Measurements from ENCODE around the gene GABRA6.
"Not testable (repeated sequence)": the region's sequence is repeated elsewhere in the genome, so short reads cannot be mapped to it uniquely, and the experiment has no call there.

The GABRA6 gene

DNA sequence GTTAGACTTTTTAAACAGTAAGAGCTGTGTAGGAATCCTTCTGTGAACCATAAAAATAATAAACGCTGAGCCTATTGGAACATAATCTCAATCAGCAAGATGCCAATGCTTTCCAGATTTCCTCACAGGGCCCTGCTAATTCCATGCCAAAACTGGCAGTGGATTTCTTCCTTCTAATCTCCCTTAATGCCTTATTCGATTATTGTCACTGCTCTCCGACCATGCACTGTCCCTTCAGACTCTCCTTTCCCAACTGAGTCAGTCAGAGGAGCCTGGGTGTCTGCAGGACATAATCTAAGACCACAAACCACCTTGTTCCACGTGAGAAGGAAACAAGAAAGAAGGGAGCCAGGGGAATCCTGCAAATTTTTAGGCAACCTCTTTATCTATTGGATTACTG, at the start of gene GABRA6:
TSS of gene GABRA6 (plus strand) at position 261 of the 400 bp plus-strand sequence. CDS start 269 bp downstream, outside the sequence.
- DNase-seq = no peak

- no peak for DNase-seq
These were observed 47.9 kb upstream of the GABRA6 start for GRCh38 chr5:161637591-161637990.

DNA sequence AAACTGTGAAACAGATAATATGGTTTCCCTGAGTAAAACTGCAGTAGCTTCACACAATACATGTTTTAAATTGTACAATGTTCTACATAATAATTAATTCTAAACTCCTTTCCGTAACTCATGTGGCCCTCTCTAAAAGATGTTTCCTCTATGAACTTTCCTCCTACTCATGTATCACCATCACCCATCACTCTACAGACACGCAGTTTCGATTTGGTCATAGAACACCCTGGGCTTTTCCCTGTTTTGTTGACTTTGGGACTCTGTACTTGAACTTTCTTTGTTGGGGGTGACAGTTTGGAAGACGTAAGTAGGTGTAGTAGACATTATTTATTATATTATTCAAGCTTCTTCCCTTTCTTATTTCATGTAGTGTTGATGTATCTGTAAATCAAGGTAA, 44.1 kb upstream of the GABRA6 start:
- DNase-seq = no peak

DNA sequence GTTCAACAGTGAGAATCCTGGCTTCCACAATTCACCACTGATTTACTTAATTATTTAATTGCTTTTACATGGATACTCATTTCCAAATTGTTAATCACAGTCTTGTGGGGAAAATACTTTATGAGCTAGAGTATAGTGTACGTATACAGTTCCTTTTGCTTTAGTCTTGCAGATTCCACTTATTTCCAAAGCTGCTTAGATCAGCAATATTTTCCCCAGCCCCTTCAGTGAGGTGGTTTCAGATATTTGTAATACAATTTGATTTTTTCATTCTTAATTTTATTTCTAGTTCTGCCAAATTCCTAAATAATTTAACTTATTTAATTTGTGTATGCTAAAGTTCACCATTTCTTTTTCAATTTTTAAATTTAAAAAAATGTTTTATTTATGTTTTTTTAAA, 40.3 kb upstream of the GABRA6 start:
- DNase-seq = no peak

GRCh38 chr5:161651926-161652325, 33.6 kb upstream of the GABRA6 start:
- not testable (repeated sequence) for DNase-seq

- DNase-seq = no peak
These were observed 24.7 kb upstream of the GABRA6 start for GRCh38 chr5:161660806-161661205.

DNA sequence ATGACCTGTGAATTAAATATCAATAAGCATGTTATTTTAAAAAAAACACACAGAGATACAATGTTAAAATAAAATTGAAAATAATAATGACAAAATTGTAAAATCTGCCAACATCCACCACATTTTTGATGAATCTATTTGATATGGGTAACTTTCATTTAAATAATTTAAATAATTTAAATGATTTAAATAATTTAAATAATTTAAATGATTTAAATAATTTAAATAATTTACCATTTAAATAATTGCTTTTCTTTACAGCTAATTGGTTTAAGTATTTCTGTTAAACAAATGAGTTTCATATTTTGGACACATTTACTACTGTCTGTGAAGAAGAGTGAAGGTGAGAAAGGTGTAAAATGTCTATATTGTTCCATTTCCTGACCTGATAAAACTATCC, 22.1 kb upstream of the GABRA6 start:
- DNase-seq = no peak

DNA sequence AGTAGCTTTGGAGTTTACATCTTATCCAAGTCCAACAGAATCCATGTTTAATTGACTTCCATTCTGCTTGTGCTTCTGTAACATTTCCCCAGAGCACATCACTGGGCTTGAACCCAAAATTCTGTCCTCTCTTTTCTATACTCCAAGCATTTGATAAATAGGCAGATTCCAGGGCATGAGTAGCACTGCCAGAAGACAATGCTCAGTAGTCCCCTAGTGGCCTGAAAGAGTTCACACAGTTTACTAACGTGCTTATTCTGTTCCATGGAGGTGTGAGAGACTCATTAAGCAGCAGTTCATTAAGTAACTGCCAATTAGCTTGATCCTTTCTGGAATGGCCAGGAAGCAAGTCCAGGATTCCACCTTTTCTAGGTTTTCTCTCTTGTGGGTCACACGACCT, 9.4 kb upstream of the GABRA6 start:
- DNase-seq = peak; percentile 0

GRCh38 chr5:161686149-161686548, 628 bp downstream of the GABRA6 start:
- no peak for DNase-seq

GRCh38 chr5:161686881-161687280, 1.4 kb downstream of the GABRA6 start:
- DNase-seq = no peak

DNA sequence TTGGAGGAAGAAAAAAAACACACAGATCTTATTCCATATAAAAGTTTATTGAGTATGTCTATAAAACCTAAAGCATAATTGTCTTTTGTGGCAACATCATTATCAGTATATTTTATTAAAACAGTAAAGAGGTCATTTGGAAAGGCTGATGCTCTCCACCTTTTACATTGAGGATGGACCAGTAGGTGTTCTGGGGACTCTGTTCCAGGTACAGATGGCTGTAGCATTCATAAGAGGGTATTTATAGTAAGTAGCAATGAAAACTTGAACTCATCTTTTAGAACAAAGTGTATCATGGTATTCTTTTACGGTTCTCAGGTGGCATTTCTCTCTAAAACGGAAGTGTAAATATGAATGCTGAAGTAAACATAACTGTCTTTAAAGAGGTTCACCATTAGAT, 1.8 kb downstream of the GABRA6 start:
- DNase-seq = no peak

- DNase-seq = no peak
These were observed 6.4 kb downstream of the GABRA6 start for GRCh38 chr5:161691911-161692310.

DNA sequence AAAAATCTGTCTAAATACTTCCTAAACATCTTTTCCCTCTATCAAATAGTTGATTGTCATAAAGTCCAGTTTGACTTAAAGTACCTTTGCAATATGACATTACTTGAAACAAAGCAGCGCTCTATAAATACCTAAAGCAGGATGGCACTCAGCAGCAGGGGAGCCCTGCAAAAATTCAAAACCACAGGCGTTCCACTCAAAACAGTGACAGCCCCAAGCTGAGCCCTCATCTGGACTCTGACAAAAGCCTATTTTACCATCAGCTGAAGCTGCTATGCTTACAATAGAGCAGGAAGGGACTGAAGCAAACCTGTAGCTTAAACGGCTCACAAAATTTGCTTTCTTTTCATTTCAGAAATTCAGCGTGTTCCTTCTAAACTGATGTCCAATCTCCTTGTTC, 11.5 kb downstream of the GABRA6 start:
- DNase-seq = no peak

DNA sequence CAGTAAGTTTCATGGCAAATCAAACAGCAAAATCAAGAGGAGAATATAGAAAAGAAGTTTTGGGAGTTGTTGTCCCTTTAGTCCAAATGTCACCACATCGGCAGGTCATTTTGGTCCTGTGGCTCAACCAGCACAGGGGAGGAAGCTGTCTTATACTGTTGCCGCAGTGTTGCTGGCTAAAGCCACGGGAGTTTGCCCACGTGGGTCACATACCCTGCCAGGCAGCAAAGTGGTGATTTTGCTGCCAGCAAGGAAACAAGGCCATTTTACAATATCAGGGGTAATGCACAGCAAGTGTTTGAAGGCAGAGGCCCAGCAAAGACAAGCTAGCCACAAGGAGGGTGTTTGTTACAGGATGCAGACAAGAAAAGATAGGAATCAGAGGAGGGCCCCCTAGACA, 14.5 kb downstream of the GABRA6 start:
- DNase-seq = no peak

DNA sequence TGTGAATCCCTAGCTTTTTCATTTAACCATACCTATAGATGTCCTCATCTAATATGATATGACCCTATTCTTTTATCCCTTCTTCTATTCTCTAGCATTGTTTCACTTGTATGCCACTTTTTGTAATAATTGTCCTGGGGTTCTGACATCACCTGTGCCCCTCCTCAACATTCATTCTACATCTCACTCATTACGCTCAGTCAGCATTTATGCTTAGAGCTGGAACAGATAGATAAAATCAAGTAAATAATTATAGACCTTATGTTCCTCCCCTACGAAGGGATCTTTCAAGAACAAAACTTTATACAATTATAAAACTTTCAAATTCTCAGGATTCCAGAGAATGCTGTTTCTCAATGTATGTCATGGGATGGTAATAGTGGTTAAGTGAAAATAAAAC, 18.0 kb downstream of the GABRA6 start:
- DNase-seq = no peak

DNA sequence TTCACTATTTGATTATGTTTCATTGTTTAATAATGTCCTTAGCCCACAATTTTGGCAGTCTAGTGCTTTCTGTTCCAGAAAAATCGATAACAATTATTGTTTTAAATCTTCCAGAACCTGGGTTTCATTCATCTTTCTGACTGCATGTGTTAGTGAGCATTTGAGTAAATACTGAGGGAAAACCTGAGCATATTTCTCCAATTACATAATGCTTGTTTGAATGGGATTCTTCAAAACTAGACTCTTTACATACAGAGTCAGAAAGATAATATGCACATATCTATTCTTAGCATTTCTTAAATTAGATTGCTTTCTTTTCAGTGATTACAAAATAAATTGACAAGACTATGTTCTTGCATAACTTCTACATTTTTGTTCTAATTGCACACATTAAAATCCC, 21.9 kb downstream of the GABRA6 start:
- DNase-seq = no peak

DNA sequence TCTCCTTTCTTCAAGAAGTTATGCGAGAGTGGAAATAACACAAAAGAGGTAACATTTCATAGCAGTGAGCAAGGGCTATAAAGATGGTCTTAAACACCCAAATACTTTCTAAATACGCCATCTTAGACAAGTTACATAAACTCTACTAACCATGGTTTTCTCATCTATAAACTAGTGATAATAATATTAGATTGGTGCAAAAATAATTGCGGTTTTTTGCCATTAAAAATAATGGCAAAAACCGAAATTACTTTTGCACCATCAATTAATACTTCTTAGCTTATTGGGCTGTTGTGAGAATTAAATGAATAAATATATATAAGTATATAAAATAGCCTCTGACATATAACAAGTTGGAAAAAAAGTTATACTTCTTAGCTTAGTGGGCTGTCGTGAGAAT, 23.7 kb downstream of the GABRA6 start:
- DNase-seq = no peak

DNA sequence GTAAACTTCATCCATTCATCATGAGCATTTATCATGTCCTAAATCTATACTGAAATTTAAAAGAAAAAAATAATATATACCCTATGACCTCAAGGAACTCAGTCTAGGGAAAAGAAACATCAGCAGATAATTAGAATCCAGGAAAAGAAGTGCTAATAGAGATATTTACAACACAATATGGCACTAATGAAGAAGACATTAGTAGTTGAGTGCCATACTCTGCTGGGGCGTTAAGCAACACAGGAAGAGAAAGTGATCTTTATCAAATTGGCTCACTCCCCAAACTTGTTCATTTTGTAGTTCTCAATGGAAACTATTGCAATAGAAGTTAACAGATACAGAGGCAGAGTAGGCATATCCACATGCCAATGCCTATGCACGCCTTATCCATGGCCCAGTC, 27.5 kb downstream of the GABRA6 start:
- DNase-seq = no peak

DNA sequence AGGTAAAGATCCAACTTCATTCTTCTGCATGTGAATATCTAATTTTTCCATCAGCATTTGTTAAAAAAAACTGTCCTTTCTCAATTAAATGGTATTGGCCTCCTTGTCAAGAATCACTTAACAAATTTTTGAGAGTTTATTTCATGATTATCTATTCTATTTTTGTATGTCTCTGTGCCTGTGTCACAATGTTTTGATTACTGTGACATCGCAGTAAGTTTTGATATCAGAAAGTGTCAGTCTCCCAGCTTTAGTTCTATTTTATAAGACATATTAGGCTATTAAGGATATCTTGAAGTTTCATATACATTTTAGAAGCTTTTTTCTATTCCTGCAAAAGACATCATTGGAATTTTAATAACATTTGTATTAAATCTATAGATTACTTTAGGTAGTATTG, 33.6 kb downstream of the GABRA6 start:
- DNase-seq = no peak

DNA sequence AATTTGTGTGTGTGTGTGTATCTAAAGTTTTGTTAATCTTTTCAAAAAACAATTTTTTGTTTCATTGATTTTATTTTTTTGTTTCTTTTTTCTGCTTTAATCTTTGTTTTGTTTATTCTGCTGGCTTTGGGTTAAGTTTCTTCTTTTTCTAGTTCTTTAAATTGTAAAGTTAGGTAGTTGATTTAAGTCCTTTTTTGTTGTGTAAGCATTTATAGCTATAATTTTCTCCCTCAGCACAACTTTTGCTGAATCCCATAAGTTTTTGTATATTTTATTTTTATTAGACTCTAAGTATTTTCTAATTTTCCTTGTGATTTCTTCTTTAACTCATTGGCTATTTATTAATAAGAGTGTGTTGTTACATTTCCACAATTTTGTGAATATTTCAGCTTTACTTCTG, 34.9 kb downstream of the GABRA6 start:
- no peak for DNase-seq

DNA sequence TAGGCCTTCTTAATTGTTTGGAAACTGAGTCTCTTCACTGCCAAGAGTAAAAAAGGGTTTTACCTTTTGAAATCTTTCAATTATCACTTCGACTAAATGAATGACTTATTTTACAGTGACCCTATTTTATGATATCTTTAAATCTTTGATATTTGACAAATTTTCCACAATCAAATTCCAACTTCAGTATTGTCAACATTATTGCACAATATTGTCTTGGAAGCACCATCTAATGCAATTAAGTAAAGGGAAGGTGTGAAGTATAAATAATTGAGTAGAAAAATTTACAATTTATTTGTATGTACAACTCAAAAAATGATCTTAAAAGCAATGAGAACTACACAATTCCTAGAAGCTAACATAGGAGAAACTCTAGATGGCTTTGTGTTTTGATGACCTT, 49.2 kb downstream of the GABRA6 start:
- DNase-seq = no peak

DNA sequence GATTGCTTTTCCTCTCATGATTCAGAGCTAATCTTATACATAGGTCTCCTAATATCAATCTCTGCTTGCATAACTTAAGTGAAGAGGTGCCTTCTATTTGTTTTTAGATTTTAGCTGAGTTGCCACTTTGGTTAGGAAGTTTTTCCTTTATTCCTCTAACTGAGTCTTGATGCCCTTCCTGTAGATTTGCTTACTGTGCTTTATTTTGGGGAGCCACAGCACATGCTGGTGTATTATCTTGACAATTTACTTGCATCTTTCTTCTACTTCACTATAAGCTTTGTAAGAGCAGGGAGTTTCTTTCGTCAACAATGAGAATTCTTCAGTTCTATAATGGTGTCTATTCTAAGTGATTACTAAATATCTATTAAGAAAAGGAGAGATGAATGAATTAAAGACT, 54.9 kb downstream of the GABRA6 start:
- DNase-seq = no peak

- DNase-seq = no peak
These were observed 58.8 kb downstream of the GABRA6 start for GRCh38 chr5:161744276-161744675.

GRCh38 chr5:161745392-161745791, 59.9 kb downstream of the GABRA6 start:
- DNase-seq = no peak

DNA sequence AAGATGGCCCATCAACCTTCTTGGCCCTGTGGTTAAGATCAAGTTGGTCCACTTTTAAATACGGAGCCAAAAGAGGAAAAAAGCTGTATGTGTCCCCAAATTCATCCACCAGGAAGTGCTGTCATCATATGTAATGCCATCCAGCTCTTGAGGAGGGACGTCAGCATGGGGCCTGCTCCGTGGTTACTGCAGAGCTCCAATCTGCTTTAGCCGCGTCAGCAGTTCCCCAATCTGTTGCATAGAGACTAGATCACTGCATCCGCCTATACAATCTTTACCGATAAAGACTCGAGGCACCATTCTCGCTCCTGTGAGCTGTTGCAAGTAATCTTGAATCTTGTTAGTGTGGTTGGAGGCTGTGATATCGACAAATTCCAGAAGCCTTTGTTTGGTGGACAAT, 65.7 kb downstream of the GABRA6 start:
- no peak for DNase-seq
